GM12878 (cell line): ENCODE data around the gene UNC13D. TPM values are rescaled to one million over a fixed set of nuclear protein-coding genes. Genes with fewer than 3 reads are reported as not detected.

ENCODE experiments used
- ATF7 ChIP-seq: fragments of 450-650 bp; IDR thresholded peaks from 2 replicates; pipeline ENCODE4 v1.6.1; 2016; ENCODE audit warnings: low read depth, mild to moderate bottlenecking
- BACH1 ChIP-seq: fragments of 450-650 bp; IDR thresholded peaks from 2 replicates; pipeline ENCODE4 v1.6.1; 2017; ENCODE audit warnings: mild to moderate bottlenecking, borderline replicate concordance
- BCL11A ChIP-seq: IDR thresholded peaks from 2 replicates; pipeline ENCODE4 v1.6.1; 2011; ENCODE audit warnings: low read depth, low read length
- CBX5 ChIP-seq: sonication (generic); IDR thresholded peaks from 2 replicates; pipeline ENCODE4 v1.6.1; 2016; ENCODE audit warnings: low read depth, moderate library complexity, mild to moderate bottlenecking, inconsistent platforms
- CHD4 ChIP-seq: fragments of 200-600 bp; sonication (generic); IDR thresholded peaks from 2 replicates; pipeline ENCODE4 v1.6.1; 2016; ENCODE audit warnings: mild to moderate bottlenecking
- CREB1 ChIP-seq: IDR thresholded peaks from 2 replicates; pipeline ENCODE4 v1.6.1; 2012; ENCODE audit warnings: low read depth, mild to moderate bottlenecking, inconsistent platforms
- CREM ChIP-seq: IDR thresholded peaks from 2 replicates; pipeline ENCODE4 v1.6.1; 2014; ENCODE audit warnings: antibody characterized with exemption, low read depth
- FOS ChIP-seq: IDR thresholded peaks from 3 replicates; pipeline ENCODE4 v1.6.1; 2011; ENCODE audit warnings: borderline replicate concordance; ENCODE audit not compliant: insufficient read length; ENCODE audit errors: extremely low read depth
- FOXM1 ChIP-seq: IDR thresholded peaks from 2 replicates; pipeline ENCODE4 v1.6.1; 2012; ENCODE audit warnings: low read depth, mild to moderate bottlenecking, inconsistent platforms, low read length, moderate library complexity
- HDGF ChIP-seq: fragments of 450-650 bp; IDR thresholded peaks from 2 replicates; pipeline ENCODE4 v1.6.1; 2016; ENCODE audit warnings: antibody characterized with exemption
- LARP7 ChIP-seq: fragments of 450-650 bp; IDR thresholded peaks from 2 replicates; pipeline ENCODE4 v1.6.1; 2017; ENCODE audit warnings: mild to moderate bottlenecking
- NR2C2 ChIP-seq: IDR thresholded peaks from 2 replicates; pipeline ENCODE4 v1.6.1; 2011; ENCODE audit warnings: borderline replicate concordance, low read depth; ENCODE audit not compliant: control insufficient read depth, insufficient read length
- PAX8 ChIP-seq: fragments of 450-650 bp; IDR thresholded peaks from 2 replicates; pipeline ENCODE4 v1.6.1; 2017; ENCODE audit warnings: mild to moderate bottlenecking, moderate library complexity
- POLR2AphosphoS5 ChIP-seq: IDR thresholded peaks from 2 replicates; pipeline ENCODE4 v1.6.1; 2011; ENCODE audit warnings: mild to moderate bottlenecking, low read length, inconsistent platforms
- POU2F2 ChIP-seq: IDR thresholded peaks from 3 replicates; pipeline ENCODE4 v1.6.1; 2011; ENCODE audit warnings: low read depth, mild to moderate bottlenecking, low read length, borderline replicate concordance
- RBBP5 ChIP-seq: fragments of 200-600 bp; sonication (generic); conservative IDR thresholded peaks from 2 replicates; pipeline ENCODE4 v1.6.1; 2016
- SIN3A ChIP-seq: IDR thresholded peaks from 2 replicates; pipeline ENCODE4 v1.6.1; 2012; ENCODE audit warnings: low read depth, low read length, improper control_type of control experiment
- SMAD5 ChIP-seq: IDR thresholded peaks from 2 replicates; pipeline ENCODE4 v1.6.1; 2016; ENCODE audit warnings: antibody characterized with exemption, low read depth
- SMARCA5 ChIP-seq: fragments of 450-650 bp; IDR thresholded peaks from 2 replicates; pipeline ENCODE4 v1.6.1; 2017; ENCODE audit warnings: mild to moderate bottlenecking
- SP1 ChIP-seq: IDR thresholded peaks from one replicate; pipeline ENCODE4 v1.6.1; 2011; ENCODE audit warnings: low read depth, low read length
- TCF12 ChIP-seq: IDR thresholded peaks from 2 replicates; pipeline ENCODE4 v1.6.1; 2011; ENCODE audit warnings: low read depth, mild to moderate bottlenecking, low read length
- TCF3 ChIP-seq: IDR thresholded peaks from 2 replicates; pipeline ENCODE4 v1.6.1; 2012; ENCODE audit warnings: low read depth, mild to moderate bottlenecking, low read length, borderline replicate concordance; ENCODE audit not compliant: insufficient read depth
- YY1 ChIP-seq: IDR thresholded peaks from 2 replicates; pipeline ENCODE4 v1.6.1; 2011; ENCODE audit warnings: low read depth, mild to moderate bottlenecking, low read length
- ZNF217 ChIP-seq: fragments of 450-650 bp; IDR thresholded peaks from 2 replicates; pipeline ENCODE4 v1.6.1; 2017; ENCODE audit warnings: antibody characterized with exemption, mild to moderate bottlenecking
- polyA plus RNA-seq, 11 experiments: library from polyadenylated mRNA; depleted of rRNA in 4 of 11; unstranded in 6 of 11; stranded (reverse) in 5 of 11; fragments of >200 nt; fragmentation: Nextera tagmentation in 4 of 11; fragmentation: Illumina TruSeq in 1 of 11; extraction: Ambion mirVana in 4 of 11; extraction: Trizol in 1 of 11; gene quantifications; 1 replicate in 1 of 11; 2 replicates in 10 of 11; pipeline versions ENCODE4 v1.2.1 to v1.2.3, GENCODE V29; 2011 to 2016; ENCODE audit warnings: inconsistent platforms in 2 of 11, missing spikeins in 2 of 11, low read depth in 1 of 11
- total RNA-seq, 4 experiments: library from RNA; depleted of rRNA in 3 of 4; stranded (reverse); fragments of >200 nt in 3 of 4; fragmentation: Illumina TruSeq in 1 of 4; extraction: Trizol in 1 of 4; gene quantifications; 2 replicates each; pipeline versions ENCODE4 v1.2.1 to v1.2.3, GENCODE V29; 2013 to 2021
- TF ChIP-seq, protein P1 (sequence below): fragments of 450-650 bp; formaldehyde crosslinking; IDR thresholded peaks from 2 replicates; pipeline ENCODE4 v1.4.0; 2020; ENCODE audit warnings: mild to moderate bottlenecking, moderate library complexity
- TF ChIP-seq, protein P2 (sequence below), 3 experiments: IDR thresholded peaks in 2 of 3; conservative IDR thresholded peaks in 1 of 3; 2 replicates each; pipeline ENCODE4 v1.5.1; 2011; ENCODE audit warnings: low read depth in 3 of 3, low read length in 3 of 3, mild to moderate bottlenecking in 3 of 3, control low read depth in 2 of 3, moderate library complexity in 2 of 3, inconsistent platforms in 1 of 3, mixed read lengths in 1 of 3; ENCODE audit not compliant: control insufficient read depth in 2 of 3, insufficient read depth in 1 of 3; ENCODE audit errors: extremely low read depth in 1 of 3
- TF ChIP-seq, protein P3 (sequence below): fragments of 450-650 bp; IDR thresholded peaks from 2 replicates; pipeline ENCODE4 v1.6.1; 2018; ENCODE audit warnings: borderline replicate concordance, mild to moderate bottlenecking; ENCODE audit not compliant: partially characterized antibody

UNC13D gene
- total and polyA plus RNA-seq, 10 of the 15 experiments (the other 5 are each of a cell fraction or from before 2014, with no cell fraction given) = 0.32 to 63.9 (median 25.2) TPM

DNA sequence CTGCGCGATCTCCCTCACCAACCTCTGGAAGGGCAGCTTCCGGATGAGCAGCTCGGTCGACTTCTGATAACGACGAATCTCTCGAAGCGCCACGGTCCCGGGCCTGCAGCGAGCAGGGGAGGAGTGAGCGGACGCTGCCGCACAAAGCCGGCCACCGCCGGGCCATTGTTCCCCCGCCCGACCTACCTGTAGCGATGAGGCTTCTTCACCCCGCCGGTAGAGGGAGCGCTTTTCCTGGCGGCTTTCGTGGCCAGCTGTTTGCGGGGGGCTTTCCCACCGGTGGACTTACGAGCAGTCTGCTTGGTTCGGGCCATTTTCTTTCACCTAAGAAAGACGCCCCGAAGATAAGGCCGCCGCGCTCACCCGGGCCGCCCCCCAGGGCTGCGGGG, 65.3 kb downstream of the UNC13D start (continued):
- TF ChIP-seq, protein P1, sequence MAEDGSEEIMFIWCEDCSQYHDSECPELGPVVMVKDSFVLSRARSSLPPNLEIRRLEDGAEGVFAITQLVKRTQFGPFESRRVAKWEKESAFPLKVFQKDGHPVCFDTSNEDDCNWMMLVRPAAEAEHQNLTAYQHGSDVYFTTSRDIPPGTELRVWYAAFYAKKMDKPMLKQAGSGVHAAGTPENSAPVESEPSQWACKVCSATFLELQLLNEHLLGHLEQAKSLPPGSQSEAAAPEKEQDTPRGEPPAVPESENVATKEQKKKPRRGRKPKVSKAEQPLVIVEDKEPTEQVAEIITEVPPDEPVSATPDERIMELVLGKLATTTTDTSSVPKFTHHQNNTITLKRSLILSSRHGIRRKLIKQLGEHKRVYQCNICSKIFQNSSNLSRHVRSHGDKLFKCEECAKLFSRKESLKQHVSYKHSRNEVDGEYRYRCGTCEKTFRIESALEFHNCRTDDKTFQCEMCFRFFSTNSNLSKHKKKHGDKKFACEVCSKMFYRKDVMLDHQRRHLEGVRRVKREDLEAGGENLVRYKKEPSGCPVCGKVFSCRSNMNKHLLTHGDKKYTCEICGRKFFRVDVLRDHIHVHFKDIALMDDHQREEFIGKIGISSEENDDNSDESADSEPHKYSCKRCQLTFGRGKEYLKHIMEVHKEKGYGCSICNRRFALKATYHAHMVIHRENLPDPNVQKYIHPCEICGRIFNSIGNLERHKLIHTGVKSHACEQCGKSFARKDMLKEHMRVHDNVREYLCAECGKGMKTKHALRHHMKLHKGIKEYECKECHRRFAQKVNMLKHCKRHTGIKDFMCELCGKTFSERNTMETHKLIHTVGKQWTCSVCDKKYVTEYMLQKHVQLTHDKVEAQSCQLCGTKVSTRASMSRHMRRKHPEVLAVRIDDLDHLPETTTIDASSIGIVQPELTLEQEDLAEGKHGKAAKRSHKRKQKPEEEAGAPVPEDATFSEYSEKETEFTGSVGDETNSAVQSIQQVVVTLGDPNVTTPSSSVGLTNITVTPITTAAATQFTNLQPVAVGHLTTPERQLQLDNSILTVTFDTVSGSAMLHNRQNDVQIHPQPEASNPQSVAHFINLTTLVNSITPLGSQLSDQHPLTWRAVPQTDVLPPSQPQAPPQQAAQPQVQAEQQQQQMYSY (CRISPR knock-in tag) = peak; percentile 71; the same call in 1 of the 2 replicates
- TF ChIP-seq PAX8 (no peak), ZNF217 (no peak), CREM (no peak), BACH1 (peak; percentile 44; the same call in 1 of the 2 replicates), ATF7 (no peak), YY1 (peak; percentile 65; the same call in 1 of the 2 replicates), POU2F2 (peak; percentile 66; the same call in 1 of the 3 replicates), SMARCA5 (peak; percentile 65; the same call in 1 of the 2 replicates), FOXM1 (peak; percentile 95), BCL11A (no peak), POLR2AphosphoS5 (no peak), LARP7 (peak; percentile 91), SMAD5 (peak; percentile 58; the same call in 1 of the 2 replicates), SIN3A (no peak; the same call in 1 of the 2 replicates), CBX5 (0 out of 2 replicates have a peak, but pooled peaks have one; percentile 16), NR2C2 (no peak), CREB1 (0 out of 2 replicates have a peak, but pooled peaks have one; percentile 18), SP1 (no peak), FOS (no peak), TCF12 (peak; percentile 85), HDGF (0 out of 2 replicates have a peak, but pooled peaks have one; percentile 21), TCF3 (0 out of 2 replicates have a peak, but pooled peaks have one; percentile 55), RBBP5 (no peak), CHD4 (no peak)
- TF ChIP-seq, protein P2, sequence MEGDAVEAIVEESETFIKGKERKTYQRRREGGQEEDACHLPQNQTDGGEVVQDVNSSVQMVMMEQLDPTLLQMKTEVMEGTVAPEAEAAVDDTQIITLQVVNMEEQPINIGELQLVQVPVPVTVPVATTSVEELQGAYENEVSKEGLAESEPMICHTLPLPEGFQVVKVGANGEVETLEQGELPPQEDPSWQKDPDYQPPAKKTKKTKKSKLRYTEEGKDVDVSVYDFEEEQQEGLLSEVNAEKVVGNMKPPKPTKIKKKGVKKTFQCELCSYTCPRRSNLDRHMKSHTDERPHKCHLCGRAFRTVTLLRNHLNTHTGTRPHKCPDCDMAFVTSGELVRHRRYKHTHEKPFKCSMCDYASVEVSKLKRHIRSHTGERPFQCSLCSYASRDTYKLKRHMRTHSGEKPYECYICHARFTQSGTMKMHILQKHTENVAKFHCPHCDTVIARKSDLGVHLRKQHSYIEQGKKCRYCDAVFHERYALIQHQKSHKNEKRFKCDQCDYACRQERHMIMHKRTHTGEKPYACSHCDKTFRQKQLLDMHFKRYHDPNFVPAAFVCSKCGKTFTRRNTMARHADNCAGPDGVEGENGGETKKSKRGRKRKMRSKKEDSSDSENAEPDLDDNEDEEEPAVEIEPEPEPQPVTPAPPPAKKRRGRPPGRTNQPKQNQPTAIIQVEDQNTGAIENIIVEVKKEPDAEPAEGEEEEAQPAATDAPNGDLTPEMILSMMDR (IDR thresholded peaks at IDR 0.05 in 2 of 3, conservative IDR thresholded peaks at IDR 0.05 in 1 of 3; ENCODE audit: control insufficient read depth in 2 of 3, extremely low read depth in 1 of 3, insufficient read depth in 1 of 3, low read depth in 3 of 3, low read length in 3 of 3) = peak; percentile 58 to 71 (median 59)
- TF ChIP-seq, protein P3, sequence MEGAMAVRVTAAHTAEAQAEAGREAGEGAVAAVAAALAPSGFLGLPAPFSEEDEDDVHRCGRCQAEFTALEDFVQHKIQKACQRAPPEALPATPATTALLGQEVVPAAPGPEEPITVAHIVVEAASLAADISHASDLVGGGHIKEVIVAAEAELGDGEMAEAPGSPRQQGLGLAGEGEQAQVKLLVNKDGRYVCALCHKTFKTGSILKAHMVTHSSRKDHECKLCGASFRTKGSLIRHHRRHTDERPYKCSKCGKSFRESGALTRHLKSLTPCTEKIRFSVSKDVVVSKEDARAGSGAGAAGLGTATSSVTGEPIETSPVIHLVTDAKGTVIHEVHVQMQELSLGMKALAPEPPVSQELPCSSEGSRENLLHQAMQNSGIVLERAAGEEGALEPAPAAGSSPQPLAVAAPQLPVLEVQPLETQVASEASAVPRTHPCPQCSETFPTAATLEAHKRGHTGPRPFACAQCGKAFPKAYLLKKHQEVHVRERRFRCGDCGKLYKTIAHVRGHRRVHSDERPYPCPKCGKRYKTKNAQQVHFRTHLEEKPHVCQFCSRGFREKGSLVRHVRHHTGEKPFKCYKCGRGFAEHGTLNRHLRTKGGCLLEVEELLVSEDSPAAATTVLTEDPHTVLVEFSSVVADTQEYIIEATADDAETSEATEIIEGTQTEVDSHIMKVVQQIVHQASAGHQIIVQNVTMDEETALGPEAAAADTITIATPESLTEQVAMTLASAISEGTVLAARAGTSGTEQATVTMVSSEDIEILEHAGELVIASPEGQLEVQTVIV = no peak
